ENCODE measurements around the gene HHATL. TPM values are rescaled to one million over a fixed set of nuclear protein-coding genes. Genes with fewer than 3 reads are reported as not detected.

HHATL gene
- total RNA-seq, 4 donors from 2014 or later: 0.62 to 1.3 TPM; not detected in 2

DNA sequence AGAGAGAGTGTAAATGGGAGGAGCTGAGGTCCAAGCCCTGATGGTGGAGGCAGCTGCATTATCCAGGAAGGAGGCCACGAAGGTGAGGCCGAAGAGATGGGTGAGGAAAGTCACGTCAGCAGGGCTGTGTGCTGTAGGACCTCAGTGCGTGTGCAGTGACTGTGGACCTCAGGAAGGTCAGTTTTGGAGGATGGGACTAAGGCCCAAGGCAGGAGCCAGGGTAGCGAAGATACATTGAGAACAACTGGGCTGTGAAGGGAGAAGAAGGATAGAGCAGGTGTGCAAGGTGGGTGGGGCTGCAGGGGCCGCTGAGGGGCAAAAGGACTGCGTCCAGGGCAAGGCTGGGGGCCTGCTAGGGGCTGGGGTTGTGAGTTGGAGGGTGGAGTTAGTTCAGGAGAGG, 12.4 kb downstream of the HHATL start:
- H3K36me3 ChIP-seq: no peaks in the 10 kb centered on the region
- H3K27me3 ChIP-seq: no peaks in the 10 kb centered on the region
- TF ChIP-seq, protein P1, sequence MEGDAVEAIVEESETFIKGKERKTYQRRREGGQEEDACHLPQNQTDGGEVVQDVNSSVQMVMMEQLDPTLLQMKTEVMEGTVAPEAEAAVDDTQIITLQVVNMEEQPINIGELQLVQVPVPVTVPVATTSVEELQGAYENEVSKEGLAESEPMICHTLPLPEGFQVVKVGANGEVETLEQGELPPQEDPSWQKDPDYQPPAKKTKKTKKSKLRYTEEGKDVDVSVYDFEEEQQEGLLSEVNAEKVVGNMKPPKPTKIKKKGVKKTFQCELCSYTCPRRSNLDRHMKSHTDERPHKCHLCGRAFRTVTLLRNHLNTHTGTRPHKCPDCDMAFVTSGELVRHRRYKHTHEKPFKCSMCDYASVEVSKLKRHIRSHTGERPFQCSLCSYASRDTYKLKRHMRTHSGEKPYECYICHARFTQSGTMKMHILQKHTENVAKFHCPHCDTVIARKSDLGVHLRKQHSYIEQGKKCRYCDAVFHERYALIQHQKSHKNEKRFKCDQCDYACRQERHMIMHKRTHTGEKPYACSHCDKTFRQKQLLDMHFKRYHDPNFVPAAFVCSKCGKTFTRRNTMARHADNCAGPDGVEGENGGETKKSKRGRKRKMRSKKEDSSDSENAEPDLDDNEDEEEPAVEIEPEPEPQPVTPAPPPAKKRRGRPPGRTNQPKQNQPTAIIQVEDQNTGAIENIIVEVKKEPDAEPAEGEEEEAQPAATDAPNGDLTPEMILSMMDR (IDR thresholded peaks at IDR 0.05): no peak
- no peak for TF ChIP-seq POLR2A (IDR thresholded peaks at IDR 0.05)
- no peak for DNase-seq
- H3K4me3 ChIP-seq: no peak overlapping the region
- intact Hi-C loops (cut with DNase I; ENCODE audit: low total_unique reads): no loop called here
- no peaks in the 10 kb centered on the region for H3K9me3 ChIP-seq
- no peak overlapping the region for H3K27ac ChIP-seq
- peaks cover 0 to 5% of the 10 kb centered on the region in 2 donors for H3K4me1 ChIP-seq

DNA sequence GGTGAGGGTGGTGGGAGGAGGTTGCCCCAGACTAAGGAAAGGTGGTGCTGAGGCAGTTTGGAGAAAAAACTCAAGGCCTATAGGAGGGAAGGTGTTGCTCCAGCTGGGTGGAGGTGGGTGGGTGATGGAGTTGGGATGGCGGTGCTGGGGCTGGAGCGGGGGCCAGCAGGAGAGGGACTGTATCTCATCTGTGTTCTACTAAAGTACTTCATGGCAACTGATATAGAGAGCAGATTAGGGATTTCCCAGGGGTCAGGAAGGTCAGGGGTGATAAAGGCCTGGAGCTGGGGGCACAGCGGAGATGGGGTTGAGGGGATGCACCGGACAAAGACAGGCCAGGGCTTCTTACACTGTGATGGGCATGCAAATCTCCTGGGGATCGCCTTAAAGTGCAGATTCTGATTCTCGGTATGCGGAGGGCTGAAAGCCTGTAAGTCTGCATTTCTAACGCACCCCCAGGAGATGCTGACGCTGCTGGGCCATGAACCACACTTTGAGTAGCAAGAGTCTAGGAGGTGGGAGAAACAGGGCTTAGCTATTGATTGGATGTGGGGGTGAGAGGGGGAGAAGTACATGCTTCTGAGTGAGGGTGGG, 13.1 kb downstream of the HHATL start:
- peaks cover 0 to 5% of the 10 kb centered on the region in 2 donors for H3K4me1 ChIP-seq
- H3K4me3 ChIP-seq: no peak overlapping the region
- no peaks in the 10 kb centered on the region for H3K27me3 ChIP-seq
- no peaks in the 10 kb centered on the region for H3K36me3 ChIP-seq
- H3K27ac ChIP-seq: no peak overlapping the region
- no peak for DNase-seq
- no peaks in the 10 kb centered on the region for H3K9me3 ChIP-seq
- intact Hi-C loops (cut with DNase I; ENCODE audit: low total_unique reads): no loop called here
- TF ChIP-seq, protein P1 (IDR thresholded peaks at IDR 0.05): no peak
- TF ChIP-seq POLR2A (IDR thresholded peaks at IDR 0.05): no peak

DNA sequence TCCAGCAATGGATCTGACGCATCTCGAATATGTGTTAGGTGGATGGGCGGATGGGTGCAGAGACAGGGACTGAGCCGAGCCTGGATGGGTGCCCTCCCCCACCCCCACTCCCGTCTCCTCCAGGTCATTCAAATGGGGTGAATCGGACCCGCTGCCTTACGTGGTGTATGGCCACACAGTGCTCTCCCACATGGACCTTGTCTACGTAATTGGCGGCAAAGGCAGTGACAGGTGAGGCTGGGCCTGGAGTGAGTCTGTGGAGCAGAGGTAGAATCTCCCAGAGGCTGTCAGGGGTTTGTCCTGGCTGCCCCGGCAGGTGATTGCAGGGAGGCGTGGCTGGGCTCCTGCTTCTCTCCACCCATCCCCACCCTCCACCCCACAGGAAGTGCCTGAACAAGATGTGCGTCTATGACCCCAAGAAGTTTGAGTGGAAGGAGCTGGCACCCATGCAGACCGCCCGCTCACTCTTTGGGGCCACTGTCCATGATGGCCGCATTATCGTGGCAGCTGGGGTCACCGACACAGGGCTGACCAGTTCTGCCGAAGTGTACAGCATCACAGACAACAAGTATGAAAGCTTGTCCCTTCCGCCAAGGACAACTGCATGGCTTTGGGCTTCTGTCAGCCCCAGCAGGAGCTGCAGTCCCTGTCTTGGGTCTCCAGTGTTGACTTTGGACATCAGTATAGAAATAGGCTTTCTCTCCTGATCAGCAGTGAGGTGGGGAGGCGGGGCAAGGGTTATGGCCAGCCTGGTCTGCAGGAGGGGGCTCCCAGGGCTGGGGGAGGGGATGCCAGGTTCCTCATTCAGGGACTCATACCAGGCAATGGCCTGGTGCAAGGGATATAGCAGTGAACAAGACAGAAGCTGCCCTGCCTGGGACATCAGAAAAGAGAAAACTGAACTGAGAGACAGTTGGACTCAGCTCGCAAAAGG, 13.8 kb downstream of the HHATL start:
- DNase-seq: no peak
- H3K9me3 ChIP-seq: no peaks in the 10 kb centered on the region
- intact Hi-C loops (cut with DNase I; ENCODE audit: low total_unique reads): no loop called here
- H3K27me3 ChIP-seq: no peaks in the 10 kb centered on the region
- H3K36me3 ChIP-seq: no peaks in the 10 kb centered on the region
- peaks cover 0 to 5% of the 10 kb centered on the region in 2 donors for H3K4me1 ChIP-seq
- TF ChIP-seq, protein P1 (IDR thresholded peaks at IDR 0.05): no peak
- TF ChIP-seq POLR2A (IDR thresholded peaks at IDR 0.05): no peak
- no peak overlapping the region for H3K27ac ChIP-seq
- H3K4me3 ChIP-seq: no peak overlapping the region

DNA sequence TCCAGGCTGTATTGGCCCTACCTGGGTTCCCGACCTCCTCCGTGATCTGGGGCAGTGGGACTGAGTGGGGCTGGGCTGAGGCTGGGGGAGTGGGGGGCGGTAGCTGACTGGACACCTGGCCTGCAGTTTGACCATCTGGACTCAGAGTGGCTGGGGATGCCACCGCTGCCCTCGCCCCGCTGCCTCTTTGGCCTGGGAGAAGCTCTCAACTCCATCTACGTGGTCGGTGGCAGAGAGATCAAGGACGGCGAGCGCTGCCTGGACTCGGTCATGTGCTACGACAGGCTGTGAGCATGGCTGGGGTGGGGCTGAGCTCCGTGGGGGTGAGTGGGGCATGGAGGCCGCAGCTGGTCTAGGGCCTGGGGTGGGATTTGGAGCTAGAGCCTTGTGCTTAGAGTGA, 14.6 kb downstream of the HHATL start:
- Histone ChIP-seq H3K36me3 (no peaks in the 10 kb centered on the region), H3K4me1 (peaks cover 0 to 8% of the 10 kb centered on the region in 2 donors), H3K4me3 (no peak overlapping the region), H3K9me3 (no peaks in the 10 kb centered on the region), H3K27me3 (no peaks in the 10 kb centered on the region), H3K27ac (no peak overlapping the region)
- intact Hi-C loops (cut with DNase I; ENCODE audit: low total_unique reads): no loop called here
- no peak for DNase-seq
- no peak for TF ChIP-seq POLR2A (IDR thresholded peaks at IDR 0.05)
- TF ChIP-seq, protein P1 (IDR thresholded peaks at IDR 0.05): no peak

All from uterus (tissue), 4 donors.